Ovary (tissue), 3 donors: Measurements from ENCODE around the gene GRIFIN.

Experiments
- CTCF ChIP-seq, 3 donors: fragments of 450-650 bp in 2 of 3; fragments of 200-600 bp in 1 of 3; IDR thresholded peaks; one replicate each; pipeline versions ENCODE4 v1.5.1 to v1.8.0; 2016 to 2022; ENCODE audit warnings: antibody characterized with exemption in 3 of 3, mild to moderate bottlenecking in 1 of 3
- EP300 ChIP-seq: sonication (generic); formaldehyde crosslinking; IDR thresholded peaks from one replicate; pipeline ENCODE4 v1.6.1; 2017; ENCODE audit warnings: antibody characterized with exemption
- POLR2A ChIP-seq: fragments of 450-650 bp; IDR thresholded peaks from one replicate; pipeline ENCODE4 v1.6.1; 2017; ENCODE audit warnings: antibody characterized with exemption, mild to moderate bottlenecking, moderate library complexity
- donor health status: DM: no; HTN: no; CAD: no.

- TF ChIP-seq CTCF (IDR thresholded peaks at IDR 0.05), result no peak
- no peak for TF ChIP-seq POLR2A
- no peak for TF ChIP-seq EP300
These were observed 12.5 kb upstream of the GRIFIN start for GRCh38 chr7:2488681-2489080.
